NCI-H774 (cell line): ENCODE measurements around the gene SNCG.
"Not testable (repeated sequence)": the region's sequence is repeated elsewhere in the genome, so short reads cannot be mapped to it uniquely, and the experiment has no call there.

Experiments used
- DNase-seq: peaks from one replicate; lab custom pipeline; 2025; lab: John Stamatoyannopoulos, UW

SNCG gene

GRCh38 chr10:86945361-86946212 is 12.8 kb upstream of the SNCG start:
- DNase-seq: no peak

DNA sequence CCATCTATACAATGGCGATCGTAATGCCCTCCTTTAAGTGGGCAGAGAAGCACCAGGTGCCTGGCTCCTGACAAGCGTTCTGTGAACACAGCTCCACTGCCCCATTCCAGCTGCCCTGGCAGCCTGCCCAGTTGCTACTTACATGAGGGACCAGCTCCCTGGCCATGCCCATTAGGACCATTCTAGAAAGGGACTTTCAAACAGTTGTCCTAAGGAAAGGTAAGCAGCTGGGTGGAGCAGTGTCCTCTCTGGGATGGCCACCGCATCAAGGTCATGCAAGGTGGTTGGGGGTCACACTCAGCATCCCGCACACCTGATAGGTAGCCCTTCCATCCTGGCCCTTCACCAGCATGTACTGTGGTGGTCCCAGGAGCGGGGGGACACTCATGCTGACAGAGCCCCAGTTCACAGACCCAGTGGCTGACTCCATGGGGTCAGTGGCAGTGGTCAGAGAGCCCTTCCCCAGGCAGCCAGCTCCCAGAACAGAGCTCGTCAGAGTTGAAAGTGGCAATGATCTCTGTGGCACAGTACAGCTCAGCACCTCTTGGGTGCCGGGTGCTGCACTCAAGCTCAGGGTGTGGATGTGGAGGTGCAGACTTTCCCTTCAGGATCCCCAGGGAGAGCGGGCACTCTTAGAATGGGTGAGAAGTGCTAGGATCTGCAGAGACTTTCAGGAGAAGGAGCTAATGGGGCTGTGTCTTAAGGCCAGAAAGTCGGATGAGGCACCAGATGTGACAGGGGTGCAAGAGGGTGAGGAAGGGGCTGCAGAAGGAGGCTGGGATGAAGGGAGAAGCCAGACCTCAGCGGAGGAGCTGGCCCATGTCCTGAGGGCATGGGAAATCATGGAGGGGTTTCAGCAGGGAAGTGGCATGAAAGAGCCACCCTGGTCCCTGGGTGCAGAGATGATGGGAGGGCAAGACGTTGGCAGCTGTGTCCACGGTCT is 11.9 kb upstream of the SNCG start:
- DNase-seq: peak; percentile 31

DNA sequence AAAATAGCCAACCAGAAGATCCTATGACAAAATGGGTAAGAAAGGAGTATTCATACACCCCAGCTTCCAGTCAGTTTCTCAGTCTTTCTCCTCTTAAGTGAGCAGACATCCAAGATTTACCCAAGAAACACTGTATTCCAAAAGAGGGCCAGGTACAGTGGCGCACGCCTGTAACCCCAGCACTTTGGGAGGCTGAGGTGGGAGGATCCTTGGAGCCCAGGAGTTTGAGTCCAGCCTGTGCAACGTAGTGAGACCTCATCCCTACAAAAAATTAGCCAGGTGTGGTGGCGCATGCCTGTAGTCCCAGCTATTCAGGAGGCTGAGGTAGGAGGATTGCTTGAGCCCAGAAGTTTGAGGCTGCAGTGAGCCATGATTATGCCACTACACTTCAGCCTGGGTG is 10.6 kb upstream of the SNCG start:
- DNase-seq: not testable (repeated sequence)

- no peak for DNase-seq
Observed at GRCh38 chr10:86950349-86950748, 8.1 kb upstream of the SNCG start.

- DNase-seq: no peak
Observed at GRCh38 chr10:86951184-86951761, 7.1 kb upstream of the SNCG start.

GRCh38 chr10:86952106-86952505 is 6.3 kb upstream of the SNCG start:
- DNase-seq: no peak

DNA sequence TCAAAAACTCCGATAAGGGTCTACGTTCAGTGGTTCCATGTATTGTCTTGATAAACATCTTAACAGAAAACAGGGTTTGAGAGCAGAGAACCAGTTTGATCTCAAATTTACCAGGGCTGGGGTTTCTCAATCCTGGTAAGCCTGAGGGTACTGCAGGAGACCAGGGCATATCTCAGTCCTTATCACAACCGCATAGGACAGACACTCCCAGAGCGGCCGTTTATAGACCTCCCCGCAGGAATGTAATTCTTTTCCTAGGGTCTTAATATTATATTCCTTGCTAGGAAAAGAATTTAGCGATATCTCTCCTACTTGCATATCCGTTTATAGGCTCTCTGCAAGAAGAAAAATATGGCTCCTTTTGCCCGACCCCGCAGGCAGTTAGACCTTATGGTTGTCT is 5.7 kb upstream of the SNCG start:
- not testable (repeated sequence) for DNase-seq

- DNase-seq: no peak
Observed at GRCh38 chr10:86953747-86954680, 4.4 kb upstream of the SNCG start.

- no peak for DNase-seq
Observed at GRCh38 chr10:86954681-86955500, 3.5 kb upstream of the SNCG start.

DNA sequence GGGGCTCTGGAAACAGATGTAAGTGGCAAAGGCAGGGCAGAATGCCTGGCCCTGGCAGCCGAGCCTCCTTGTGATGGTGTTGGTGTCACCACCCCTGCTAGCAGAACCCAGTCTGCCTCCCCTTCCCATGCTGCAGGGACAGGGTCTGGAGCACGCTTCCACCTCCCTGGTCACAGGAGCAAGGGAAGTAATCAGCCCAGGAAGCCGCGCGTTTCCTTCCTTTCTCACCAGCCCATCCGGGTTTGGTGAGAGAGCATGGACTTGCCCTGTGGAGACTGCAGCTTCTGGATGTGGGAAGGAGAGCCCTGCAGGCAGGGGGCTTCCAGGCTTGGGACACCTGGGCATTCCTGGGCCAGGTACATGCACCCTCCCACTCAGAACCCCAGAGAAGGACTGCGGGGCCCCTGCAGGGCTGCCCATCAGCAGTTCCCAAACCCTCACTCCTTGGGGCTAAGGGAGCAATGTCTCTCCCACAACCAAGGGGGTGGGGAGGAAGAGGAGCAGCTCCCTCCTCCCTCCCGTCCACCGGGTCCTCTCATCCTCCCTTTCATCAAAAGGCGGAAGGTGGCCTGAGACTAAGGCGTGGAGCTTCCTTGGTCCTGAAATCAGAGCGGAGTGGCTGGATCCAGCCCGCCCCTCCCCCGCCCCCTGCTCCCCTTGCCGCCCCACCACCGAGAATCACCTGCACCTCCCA is 2.8 kb upstream of the SNCG start:
- no peak for DNase-seq

DNA sequence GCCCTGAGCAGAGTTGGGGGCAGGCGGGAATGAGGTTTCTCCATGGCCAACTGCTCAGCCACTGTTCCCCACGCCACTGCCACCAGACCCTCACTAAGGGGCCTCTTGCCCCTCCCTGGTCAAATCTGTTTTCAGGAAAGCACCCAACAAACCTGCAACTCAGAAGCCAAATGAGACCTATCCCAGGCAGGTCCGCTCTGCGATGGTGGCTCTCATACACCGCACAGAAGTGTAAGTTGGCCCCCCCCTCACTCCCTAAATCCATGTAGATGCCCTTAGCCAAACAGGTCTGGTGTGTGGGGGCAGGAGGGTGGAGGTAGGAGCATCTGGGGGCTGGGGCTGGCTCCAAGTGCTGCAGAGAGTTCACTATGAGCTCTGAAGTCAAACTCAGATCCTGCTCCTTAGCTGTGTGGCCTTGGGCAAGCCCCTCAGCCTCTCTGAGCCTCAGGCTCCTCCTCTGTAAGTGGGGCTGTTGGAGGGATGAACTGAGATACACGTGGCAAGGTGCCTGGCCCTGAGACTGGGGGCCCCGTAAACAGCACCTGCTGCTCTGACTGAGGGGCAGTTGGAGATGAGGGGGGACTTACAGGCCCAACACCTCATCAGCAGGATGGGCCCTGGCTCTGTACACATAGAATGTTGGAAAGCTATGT is 2.1 kb upstream of the SNCG start:
- DNase-seq: no peak

DNA sequence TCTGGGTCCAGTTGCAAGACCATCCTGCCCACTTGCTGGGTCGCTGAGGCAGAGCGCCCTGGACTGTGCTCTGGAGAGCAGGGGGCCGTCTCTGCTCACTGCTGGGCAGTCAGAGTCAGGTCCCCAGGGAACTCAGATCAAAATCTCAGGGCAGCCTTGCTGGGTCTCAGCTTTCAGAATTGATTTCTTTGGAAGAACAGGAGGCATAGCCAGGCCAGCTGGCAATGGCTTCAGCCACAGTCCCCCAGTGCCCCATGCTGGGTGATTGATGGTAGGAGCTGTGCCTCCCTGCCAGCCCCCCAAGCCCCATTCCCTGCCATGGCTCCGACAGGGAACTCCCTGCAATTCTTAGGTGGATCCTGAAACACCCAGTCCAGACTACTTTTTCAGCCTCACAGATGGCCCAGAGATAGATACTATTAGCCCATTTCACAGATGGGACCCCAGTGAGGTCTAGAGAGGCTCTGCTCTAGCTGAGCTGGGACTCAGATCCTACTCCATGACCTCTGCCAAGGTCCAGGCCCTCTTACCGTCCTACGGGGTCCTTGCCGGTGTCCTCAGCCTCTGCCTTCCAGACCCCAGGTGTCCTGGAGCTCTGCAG is 1.5 kb upstream of the SNCG start:
- DNase-seq: no peak

DNA sequence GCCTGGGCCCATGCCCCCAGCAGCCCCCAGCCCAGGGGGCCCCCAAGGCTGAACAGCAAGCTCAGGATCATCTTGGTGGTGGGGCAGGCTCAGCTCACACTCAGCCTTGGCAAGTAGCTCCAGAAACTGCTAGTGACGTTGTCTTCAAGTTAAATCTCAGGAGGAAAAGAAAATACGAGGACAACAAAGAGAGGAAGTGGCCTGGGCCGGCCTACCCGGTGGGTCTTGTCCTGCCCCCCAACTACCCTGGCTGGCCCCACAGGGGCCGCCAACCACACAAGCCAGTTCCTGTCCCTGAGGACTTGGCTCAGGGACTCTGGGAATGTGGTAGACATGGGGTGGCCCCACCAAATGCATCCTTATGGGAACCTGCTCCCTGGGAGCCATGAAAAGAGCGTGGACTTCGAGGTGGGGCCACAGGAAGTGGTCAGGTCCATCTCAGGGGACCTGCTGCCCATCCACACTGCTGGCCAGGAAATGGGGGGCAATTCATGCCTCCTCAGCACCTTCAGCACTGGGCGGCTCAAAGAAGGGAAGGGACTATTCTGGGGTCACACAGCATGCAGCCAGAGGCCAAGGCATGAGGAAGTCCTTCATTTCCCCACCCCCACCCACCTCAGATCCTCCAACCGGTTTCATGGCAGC is 806 bp upstream of the SNCG start, which contains the start of gene MMRN2:
MMRN2 (minus strand) TSS at position 145 of the 645 bp plus-strand sequence; CDS start at position 71, 74 bp downstream.
- no peak for DNase-seq

- DNase-seq: no peak
Observed at GRCh38 chr10:86958901-86959736, 720 bp downstream of the SNCG start.

- no peak for DNase-seq
Observed at GRCh38 chr10:86959737-86960002, 1.3 kb downstream of the SNCG start.

GRCh38 chr10:86960003-86960862 is 1.8 kb downstream of the SNCG start:
- no peak for DNase-seq
